Activated T-cell treated with anti-CD3 and anti-CD28 coated beads for 48 hours (primary cell): ENCODE measurements around the gene OLFML1.
A peak's percentile ranks its signal among the peaks of the same experiment; 100 is the strongest.

Experiments used
- DNase-seq: peaks from one replicate; pipeline ENCODE4 v3.0.0-alpha.2; 2020; ENCODE audit warnings: low read depth

Gene OLFML1

DNA sequence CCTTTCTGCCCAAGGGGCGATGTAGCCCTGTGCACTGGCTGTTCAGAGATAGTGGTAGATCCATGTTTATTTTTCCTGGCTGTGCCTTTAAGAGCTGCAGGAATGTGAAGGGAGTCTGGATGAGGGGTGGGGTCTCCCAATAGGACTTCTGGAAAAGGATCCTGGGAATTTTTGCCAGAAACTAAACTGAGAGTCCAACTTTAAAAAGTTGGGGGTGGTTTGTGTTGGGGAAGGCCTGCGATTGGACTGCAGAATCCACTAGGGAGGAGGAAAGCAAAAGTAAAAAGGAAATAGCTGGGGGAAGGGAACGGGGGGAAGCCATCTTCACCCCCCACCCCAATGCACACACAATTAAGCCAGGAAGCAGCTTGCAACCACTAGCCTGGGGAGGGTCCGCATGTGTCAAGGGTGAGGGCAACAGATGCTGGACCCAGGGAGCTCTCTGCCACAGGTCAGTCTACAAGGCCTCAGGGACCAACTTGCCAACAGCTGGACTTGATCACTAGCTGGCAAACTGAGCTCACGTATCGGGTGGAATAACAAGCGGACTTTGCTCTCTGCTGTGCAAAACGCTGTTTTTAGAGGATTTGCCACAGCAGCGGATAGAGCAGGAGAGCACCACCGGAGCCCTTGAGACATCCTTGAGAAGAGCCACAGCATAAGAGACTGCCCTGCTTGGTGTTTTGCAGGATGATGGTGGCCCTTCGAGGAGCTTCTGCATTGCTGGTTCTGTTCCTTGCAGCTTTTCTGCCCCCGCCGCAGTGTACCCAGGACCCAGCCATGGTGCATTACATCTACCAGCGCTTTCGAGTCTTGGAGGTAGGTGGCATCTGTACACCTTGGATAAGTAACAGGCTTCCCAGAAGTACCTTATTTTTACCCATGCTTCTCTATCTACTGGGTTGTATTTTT, at the start of gene OLFML1:
Gene OLFML1, plus strand, starts transcription at position 321 of the 912 bp plus-strand sequence. Its CDS starts 370 bp downstream, at position 691.
- no peak for DNase-seq

DNA sequence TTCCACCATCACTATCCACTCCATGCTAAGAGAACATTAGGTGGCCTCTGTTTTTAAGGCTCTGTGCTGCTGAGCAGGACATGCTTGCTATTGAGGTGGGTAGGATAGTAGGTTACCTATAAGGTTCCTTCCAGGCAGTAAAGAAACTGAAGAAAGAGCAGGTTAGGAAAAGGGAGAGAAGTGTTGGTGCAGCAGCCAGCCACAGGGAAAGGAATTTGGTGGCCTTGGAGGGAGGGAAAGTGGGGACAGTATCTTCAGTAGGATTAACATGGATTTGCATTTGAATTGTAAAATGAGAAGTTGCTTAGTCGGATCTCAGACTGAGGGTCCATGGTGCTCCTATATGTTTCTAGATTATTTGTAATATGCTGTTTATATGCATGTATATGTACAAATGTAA, 49.2 kb upstream of the OLFML1 start:
- DNase-seq, result no peak

DNA sequence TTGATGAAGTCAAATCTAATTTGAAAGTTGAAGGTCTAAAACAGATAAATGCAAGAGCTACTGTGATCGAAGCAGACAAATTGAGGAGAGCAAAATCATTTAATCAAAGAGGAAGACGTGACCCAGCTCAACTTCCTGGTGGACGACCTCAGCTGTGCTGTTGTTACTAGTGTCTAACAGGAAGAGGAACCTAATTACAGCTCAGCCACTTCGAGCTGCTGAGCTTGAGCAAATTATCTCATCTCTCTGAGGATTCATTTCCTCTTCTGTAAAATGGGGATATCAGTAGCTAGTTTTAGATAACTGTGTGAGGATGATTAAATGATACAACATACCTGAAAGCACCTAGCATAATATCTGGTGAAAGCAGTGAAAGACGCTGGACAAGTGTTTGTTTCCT, 48.6 kb upstream of the OLFML1 start:
- DNase-seq, result no peak

DNA sequence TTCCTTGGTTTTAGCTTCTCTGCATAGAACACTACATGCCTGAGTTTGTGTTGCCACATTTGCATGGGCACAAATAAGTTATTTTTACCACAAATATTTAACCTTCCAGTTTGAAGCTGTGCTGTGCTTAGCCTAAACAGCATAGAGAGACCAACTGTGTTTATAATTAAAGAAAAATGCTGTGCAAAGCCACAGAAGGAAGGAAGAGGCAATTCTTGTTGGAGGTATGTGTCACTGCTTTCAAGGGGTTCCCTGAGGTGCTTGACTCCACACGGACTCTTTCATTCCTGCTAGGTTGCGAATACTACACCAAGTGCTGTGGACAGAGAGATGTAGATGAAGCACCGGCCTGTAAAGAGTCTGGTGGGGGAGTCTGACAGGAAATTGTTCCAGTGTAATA, 47.6 kb upstream of the OLFML1 start:
- DNase-seq, result no peak

DNA sequence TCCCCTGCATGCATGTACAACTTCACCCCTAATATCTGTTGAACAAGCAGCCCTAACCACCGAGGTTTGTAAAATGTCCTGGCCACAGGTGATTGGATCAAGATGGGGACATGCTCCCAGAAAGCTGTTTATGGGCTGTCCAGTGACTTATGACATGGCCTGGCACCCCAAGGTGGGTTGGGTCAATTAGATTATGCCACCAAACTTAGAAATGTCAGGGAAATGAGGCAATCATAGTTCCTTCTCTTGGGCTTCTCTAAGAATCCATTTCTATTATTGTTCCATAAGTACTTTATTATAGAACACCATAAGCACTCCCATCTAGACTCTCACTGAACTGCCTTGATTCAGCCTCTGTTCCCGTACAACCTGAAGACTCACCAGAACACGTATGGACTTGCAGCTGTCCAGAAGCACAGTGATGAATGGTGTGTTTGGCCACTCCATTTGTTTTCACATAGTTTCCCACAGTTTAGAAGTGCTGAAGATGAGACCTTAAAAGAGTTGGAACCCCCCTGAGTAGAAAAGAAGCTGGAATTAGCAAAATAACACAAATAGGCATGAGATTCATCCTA, 45.5 kb upstream of the OLFML1 start:
- no peak for DNase-seq

DNA sequence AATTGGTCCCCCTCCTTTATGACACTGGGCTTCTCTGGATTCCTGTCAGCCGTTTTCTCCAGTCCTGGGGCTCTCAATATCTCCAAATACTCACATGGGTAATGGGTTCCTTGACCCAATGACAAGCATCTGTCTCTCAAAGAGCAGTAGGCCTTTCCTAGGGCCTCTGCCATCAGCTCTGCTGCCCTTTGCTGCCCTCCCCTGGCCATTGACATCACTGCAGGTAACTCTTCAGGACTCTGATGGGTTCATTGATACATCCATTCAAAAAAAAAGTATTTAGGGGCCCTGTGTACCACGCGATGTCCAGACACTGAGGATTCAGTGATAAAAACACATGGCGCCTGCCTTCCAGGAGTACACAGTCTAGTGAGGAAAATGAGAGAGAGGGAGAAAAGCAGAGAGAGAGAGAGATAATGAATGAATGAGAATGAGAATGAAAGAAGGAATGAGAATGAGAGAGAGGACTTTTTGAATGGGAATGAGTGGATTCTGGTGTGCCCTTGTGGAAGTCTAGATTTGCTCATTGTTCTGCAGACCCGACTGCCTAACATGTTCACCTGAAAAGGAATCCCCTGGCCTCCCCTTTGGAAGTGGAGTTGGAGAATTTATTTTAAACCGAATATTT, 42.6 kb upstream of the OLFML1 start:
- DNase-seq, result peak; percentile 58

DNA sequence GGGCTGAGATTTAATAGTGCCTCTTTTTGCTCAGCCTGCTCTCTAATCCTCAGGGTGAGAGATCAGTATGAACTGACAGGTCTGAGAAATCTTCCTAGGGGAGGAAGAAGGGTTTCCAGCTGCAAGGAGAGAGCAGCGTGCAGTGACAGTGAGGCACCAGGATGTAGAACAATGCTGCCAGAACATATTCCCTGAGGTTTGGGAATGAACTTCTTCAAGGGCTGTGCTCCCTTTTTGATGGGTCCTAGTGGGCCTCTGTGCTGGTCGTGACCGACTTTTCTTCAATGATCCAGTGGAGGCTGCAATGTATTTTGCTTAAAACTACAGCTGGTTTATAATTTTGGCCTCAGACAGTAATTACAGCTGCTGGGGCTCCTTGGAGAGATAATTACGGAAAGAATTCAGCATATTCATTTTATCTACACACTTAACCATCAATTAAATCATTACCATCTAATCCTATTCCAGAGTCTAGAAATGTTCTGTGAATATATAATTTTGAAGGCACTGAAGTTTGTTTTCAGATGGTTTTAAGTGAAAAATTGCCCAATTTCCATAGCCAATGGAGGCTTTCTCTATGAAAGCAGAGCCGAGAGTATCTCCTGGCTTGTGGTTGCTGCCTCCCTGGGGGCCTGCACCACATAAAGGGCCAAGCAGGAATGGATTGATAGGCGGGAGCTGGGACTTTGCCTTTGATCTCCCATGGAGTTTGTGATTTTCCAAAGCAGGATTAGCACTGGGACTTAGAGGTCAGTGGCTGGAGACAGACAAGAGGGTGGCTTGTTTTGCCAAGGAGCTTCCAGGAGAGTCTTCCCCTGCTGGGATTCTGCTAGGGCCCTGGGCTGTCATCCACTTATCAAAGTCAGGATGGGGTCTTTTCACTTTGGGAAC, 41.0 kb upstream of the OLFML1 start:
- DNase-seq, result no peak

DNA sequence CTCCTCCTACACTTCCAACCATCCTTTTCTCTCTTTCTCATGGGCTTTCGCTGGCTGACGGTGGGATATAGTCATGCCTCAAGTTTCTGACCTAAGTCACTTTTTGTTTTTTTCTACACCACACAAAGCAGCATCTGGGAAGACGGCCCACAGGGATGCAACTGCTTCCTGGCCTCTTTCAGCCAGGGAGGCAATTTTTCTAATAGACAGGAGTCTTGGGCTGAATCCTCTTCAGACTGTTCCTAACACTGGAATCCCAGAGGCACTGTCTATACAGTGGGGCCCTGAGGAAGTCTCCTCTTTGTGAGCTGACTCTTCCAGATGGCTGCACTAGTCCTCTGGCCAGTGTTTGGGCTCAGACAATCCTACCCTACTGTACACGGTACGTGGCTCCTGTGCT, 39.7 kb upstream of the OLFML1 start:
- DNase-seq, result no peak

DNA sequence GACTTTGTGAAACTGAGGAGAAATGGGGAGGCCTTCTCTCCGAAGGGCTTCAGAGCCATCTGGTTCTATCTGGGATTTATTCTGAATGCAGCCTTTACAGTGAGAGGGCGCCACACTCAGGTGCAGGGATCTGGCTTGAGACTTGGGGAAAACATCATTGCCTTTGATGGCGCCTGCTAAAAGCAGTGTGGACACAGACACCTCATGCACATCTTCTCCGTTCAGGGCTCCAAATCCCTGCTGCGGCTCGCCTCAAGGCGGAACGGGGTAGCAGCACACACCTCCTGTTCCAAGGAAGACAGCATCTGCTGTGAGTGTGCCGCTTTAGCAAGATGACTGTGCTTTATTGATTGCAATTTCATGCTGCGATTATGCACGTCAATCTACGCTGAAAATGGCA, 37.1 kb upstream of the OLFML1 start:
- DNase-seq, result no peak

DNA sequence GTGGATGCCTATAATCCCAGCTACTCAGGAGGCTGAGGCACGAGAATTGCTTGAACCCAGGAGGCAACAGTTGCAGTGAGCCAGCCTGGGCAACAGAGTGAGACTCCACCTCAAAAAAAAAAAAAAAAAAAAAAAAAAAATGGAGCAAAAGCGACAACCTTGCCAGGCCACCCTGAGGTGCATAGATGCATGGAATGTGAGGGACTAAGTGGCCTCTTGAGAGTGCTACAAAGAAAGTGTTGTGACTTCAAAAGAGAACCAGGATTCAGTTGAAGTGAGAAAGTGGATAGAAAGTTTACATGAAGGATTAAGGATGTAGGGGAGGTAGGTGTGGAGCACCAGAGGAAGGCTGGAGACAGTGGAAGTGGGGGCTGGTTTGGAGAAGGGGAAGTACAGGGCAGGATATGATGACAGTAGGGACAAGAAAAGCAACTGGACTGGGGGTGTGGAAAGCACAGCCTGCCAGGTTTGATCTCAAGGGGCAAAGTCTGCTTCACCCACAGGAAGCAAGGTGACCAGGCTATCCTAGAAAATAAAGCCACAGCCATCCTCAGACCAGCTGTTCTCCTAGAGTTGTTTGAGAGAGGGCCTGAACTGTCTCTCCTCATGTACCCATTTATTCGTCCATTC, 36.0 kb upstream of the OLFML1 start:
- DNase-seq, result no peak

DNA sequence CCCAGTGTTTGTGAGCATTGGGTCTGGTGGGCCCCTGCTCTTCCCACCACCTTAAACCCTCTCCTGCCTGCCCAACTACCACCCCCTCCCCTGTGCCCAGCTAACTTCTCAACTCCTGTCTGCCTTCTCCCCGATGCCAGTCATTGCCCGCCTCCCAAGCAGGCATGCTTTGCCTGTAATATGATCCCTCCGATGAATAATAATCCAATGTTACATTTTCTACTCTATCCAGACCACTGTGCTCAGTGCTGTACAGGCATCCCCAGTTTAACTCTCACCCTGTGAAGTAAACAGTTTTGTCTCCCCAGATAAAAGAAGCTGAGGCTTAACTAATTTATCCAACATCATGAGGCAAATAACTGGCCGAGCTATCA, 35.5 kb upstream of the OLFML1 start:
- no peak for DNase-seq

DNA sequence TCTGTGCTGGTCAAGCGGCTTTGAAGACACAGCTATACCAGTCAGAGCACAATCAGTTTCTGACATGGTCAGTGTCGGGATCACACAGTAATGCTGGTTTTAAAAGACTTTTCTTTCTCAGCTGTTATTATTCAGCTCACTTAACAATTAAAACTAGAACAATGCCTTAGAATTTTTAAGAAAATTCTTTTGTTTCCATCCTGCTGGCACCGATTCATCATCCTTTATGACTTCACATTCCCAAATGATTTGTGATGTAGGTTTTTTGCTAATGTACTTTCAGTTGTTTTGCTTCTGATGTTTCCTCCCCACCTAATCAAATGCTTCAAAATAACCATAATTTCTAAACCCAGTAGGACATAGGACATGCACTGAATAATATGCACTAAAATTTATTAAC, 34.5 kb upstream of the OLFML1 start:
- DNase-seq, result no peak

DNA sequence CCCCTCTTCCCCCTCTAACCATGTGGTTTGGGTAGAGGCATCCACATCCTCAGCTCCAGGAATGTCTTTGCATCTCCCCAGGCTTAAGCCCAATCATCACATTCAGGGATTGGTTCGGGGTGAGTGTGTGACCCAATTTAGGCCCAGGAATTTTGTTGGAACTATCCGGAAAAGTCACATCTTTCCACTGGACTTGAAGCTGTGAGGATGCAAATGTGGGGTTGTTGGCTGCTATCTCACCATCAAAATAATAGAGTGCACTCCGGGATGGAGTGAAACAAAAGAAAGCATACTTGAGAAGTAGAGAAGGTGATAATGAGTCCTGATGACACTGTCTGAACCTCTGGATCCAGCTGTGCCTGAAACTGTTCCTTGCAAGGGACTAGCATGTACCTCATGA, 33.8 kb upstream of the OLFML1 start:
- DNase-seq, result no peak

DNA sequence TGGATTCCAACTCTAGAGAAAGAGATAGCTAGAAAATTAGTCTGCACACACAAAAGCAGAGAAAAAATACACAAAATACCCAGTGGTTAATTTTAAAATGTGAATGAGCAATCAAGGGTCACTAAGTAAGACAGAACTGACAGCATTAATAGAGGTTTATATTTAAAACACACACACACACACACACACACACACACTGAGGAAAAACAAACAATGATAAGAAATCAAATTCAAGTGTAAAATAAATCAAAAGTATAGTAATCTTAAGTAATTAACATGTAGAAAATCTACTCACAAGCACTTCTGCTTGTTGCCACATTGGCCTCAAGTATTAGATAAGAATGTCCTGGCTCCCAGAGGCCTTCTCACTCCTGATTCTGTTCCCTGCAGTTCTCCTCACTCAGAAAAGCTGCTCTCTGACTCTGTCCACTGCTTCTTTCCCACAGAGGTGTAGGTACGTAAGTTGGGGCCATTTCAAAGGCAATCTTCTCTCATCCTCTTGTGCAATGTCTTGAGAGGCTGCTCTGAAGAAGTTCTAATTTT, 33.3 kb upstream of the OLFML1 start:
- DNase-seq, result no peak

DNA sequence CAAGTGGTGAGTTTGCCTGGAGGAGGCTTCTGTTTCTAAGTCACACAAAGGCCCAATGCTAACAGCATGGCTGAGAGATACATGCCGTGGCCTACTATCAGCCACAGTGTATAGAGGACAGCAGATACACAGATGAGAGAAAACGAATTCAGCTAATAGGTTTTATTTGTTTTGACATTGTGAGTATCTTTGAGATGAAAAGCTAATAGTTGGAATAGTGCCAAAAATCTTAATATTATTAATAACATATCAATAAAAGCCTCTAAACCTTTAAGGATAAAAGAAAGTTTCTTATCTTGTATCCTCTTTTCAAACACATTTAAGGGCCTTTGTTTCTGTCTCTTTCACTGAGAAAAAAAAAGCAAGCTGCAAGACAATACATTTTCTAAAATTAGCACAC, 30.5 kb upstream of the OLFML1 start:
- DNase-seq, result no peak

DNA sequence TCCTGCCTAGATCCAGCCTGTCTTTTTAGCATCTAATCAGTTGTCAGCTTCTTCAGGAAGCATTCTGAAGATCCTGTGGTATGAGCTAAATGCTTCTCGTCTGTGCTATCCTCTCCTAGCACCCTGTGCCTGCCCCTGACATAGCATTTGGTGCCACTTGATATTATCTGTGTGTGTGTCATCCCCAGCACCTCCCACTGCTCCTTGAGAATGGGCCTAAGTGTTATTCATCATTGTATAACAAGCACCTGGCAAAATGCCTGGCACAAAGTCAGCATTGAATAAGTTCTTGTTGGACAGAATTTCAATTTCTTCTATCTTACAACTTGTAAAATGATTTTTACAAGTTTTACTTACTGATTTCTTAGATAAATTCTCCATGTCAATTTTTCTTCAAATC, 28.1 kb upstream of the OLFML1 start:
- no peak for DNase-seq

DNA sequence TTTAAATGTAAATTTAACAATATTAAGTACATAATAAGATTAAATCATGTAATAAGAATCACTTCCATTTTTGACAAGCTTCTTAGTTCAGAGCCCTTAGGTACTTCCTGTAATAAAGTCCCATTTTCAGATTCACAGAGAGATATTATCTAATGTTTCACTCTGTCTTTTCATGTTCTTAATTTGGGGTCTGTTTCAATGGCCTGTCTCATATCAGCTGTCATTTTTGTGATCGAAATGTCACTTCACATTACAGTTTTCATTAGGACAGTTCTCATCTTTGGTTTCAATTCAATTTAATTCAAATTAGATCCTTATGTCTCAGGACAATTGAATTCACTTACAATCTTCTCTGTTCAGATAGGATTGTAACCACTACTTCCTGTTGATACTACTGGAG, 22.6 kb upstream of the OLFML1 start:
- no peak for DNase-seq

DNA sequence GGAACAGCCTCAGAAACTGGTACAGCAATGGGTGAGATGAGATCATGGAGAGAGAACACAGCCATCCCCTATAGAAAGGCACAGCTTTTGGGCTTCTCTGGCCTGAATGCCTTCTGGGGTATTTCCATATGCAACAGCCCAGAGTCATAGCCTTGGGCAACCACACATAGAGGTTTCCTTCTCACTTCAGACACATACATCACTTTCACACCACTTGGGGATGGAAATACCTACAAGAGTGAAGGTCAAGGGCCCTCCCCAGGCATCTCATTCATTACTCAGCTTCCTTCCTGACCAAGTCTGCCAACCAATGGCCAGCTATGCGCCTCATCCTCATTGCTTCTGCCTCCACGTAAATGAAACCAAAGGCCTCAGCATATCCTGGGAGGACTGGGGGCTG, 17.7 kb upstream of the OLFML1 start:
- peak; percentile 3 for DNase-seq

DNA sequence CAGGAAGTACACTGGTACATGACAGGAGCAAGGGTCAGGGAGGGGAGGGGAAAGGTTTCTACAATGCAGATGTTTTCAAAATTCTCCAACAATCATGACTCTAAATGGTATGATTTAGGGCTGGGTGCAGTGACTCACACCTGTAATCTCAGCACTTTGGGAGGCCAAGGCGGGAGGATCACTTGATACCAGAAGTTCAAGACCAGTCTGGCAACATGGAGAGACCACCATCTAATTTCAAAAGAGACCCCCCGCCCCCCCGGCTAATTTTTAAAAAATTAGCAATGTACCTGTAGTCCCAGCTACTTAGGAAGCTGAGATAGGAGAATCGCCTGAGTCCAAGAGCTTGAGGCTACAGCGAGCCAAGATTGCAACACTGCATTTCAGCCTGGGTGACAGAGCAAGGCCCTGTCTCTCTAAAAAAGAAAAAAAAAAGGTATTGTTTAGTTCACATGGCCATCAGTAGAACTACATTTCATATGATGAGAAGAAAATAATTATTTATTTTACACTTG, 15.9 kb upstream of the OLFML1 start:
- no peak for DNase-seq

DNA sequence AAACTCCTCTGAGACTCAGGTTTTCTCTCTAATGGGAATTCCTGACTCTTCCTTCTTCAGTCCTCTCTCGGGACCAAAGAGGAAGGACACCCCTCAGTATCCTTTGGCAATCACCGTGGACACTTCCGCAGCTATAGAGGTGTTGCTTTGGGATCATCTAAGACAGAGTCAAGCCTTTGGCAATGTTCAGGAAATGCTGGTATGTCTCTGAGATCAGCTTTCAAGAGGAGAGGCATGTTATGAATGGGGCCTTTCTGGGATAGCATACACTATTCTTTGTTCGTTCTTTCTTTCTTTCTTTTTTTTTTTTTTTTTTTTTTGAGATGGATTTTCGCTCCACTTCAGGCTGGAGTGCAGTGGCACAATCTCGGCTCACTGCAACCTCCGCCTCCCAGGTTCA, 14.2 kb upstream of the OLFML1 start:
- DNase-seq, result no peak

DNA sequence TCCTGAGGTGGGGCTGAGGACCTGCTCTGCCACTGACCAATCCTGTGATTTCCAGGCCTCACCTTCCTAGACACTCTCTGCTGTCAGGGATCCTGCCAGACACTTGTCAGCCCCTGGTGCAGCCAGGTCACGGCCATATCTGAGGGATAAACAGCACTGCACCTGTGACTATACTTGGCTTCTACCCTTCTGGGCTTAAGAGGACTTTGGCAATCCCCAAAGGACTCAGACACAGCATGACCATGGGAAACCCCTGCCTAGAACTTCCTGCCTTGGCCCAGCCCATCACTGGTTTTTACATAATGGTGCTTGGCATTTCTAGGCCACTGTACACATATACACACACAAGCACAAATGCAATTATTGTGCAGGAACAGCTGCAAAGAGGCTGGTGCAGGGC, 11.6 kb upstream of the OLFML1 start:
- no peak for DNase-seq
